Measurements from ENCODE around the gene MOB2.

Gene MOB2

DNA sequence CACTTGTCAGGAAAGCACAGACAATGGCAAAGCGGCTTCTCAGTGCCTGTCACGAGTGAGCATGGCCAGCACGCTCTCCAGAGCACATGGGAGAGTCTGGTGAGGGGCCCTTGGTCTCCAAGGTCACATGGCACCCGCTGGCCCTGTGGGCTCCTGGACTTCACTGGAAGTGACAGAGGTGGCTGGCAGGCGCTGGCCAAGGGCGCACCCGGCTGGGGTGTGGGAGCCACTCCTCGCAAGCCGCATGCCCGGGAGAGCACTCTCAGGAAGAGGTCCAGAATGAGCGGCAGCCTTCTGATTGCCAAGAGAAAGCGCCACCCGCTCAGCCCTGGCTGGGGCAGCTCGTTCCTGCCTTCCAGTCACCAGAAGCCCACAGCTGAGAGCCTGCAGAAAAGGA lies 17.1 kb upstream of the MOB2 start:
- no peak for DNase-seq (ENCODE audit: low spot score)

DNA sequence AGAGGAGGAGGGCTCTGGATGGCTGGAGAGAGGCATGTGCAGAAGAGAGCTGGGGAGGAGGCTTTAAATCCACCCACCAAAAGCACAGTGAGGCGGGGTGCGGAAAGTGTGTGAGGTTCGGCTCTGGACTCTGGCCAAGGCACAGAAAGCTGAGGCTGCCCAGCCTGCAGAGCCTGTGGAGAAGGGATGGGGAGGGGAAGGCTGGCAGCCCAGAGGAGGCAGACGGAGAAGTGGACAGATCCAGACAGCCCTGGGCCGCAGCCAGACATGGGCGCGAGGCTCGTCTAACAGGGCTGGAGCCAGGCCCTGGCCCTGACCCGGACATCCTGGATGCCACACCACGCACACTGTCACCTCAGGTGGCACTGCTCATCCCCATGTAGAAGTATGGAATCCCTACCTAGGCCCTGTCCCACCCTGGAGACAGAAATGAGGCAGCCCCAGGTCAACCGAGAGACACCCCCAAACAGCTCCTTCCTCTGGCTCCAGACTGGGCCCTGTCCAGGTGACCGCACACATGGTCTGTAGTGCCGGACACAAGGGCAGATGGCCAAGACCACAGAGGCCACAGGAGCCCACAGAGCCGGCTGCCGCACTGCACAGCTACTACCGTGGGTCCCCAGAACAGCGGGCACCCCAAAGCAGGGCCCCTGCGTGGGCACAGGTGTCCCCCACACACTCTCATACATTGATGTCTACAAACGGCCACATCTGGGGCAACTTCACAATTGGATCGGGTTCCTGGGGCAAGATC lies 16.6 kb upstream of the MOB2 start:
- no peak for DNase-seq (ENCODE audit: low spot score)

DNA sequence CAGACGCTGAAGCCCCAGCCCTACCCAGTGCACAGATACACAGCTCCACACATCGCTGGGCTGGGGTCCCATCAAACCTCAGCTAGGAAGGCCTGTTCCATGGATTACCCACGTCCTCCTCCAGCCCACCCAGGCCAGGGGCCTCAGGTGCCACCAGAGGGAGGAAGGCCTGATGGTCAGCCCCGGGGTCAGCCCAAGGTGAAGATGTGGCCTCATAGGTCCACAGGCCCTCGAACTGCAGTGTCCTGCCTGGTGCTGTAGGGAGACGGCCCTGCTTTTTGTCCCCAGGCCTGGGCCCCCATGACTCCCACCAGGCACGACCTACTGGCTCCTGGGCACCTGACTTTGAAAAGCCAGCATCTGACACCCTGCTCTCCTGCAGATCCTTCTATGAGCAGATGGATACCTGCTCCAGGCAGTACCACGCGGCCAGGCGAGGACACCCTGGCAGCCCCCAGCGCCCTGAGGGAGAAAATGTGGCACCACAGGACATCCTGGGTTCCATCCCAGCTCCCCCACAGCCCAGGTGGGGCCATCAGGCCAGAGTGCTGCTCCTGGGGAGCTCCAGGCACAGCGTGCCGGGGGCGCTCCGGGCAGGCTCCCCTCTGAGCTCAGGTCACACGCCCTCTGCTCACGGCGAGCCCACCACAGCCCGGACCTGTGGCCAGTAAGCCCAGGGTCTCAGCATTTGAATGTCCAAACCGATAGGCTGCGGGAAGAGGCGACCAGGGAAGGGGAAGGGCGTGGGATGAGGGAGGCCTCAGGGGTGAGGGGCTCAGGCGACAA lies 15.8 kb upstream of the MOB2 start:
- no peak for DNase-seq (ENCODE audit: low spot score)

DNA sequence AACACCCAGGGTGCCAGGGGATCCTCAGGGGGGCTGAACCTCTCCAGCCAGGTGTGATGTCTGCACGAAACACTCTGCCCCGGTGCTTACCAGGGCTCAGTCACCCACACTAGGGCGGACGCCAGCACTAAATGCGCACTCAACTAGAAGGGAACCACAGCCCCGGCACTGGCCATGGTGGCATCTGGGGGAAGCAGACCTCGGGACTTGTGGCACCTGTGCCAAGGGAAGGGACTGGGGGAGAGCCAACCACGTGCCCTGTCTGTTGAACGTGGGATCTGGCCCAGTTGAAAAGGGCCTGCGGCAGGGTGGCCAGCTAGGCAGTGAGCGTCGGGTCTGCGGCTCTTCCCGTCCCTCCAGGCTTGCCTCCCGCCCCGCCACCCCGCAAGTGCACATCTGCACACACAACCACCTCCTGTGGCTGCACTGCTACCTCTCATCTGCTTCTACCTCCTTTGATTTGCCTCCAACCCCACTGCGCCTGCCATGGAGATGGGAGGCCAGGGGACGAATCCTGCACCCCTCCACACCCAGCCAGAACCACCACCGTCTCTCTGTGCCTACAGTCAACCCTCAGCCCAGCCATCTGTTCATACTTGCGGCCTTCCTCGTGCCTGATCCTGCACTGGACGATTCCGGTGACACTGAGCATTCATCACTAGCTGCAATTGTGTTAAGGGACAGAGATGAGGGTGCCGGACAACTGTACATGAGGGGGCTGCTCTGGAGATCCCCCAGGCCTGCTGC lies 15.0 kb upstream of the MOB2 start:
- no peak for DNase-seq (ENCODE audit: low spot score)

DNA sequence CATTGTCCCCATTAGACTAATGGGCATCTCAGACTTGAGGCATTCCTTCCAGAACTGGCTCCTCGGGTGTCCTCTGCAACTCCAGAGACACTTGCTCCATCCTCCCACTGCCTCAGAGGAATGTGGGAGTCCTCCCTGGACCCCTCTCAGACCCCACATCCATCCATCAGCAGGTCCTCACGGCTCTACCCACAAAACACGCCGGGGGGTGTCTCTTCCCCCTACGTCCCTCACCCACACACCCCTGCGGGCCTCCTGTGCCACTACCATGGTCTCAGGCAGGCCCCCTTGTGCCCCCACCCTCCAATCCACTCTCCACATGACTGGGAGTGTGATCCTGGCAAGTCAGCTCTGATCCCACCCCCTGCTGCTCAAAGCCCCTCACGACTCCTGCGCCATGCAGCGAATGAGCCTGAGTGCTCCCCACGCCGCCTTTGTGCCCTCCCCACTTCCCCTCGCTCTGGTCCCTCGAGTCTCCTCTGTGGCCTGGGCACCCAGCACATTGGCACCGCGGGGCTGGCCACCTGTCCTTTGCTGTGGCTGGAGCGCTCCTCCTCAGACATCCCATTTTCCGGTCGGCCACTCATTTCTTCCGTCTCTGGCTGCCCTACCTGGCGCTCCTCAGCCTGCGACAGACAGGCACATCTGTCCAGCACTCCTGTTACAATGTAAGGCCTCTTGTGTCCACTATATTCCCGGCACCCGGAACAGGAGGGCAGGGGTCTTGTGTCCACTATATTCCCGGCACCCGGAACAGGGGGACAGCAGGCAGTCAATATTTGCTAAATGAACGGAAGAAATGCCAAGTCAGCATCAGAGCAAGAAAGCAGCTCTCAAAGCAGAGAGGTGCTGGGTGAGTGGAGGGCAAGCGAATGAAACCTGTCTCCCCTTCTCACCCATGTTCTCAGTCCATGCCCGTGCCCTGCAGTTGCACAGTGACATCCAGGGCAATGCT lies 14.2 kb upstream of the MOB2 start:
- no peak for DNase-seq (ENCODE audit: low spot score)

DNA sequence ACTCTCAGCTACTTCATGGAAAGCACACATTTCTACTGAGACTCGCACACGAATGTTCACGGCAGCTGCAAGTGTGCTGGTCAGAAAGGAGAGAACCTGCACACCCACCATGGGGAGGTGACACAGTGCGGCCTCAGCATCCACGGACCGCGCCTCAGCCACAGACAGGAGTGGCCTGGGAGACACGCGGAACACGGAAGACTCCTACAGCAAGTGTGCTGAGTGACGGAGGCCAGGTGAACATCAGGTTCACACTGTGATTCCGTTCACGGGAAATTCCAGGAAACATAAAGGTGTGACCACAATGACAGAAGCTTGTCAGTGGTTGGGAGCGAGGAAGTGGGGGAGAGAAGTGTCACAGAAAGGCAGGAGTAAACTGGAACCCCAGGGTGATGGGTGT lies 13.3 kb upstream of the MOB2 start:
- no peak for DNase-seq (ENCODE audit: low spot score)

DNA sequence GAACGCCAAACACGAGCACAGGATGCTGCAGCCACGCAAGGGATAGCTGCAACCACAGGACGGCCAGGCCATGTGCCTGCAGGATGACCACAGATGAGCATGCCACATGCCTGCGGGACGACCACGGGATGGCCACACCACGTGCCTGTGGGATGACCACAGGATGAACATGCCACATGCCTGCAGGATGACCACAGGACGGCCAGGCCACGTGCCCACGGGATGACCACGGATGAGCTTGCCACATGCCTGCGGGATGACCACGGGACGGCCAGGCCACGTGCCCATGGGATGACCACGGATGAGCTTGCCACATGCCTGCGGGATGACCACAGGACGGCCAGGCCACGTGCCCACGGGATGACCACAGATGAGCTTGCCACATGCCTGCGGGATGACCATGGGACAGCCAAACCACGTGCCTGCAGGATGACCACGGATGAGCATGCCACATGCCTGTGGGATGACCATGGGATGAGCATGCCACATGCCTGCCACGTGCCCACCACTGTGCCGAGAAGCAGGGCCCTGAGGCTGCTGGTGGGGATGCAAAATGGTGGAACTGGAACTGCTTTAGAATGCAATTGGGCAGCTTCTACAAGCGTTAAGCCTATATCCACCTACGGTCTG lies 12.8 kb upstream of the MOB2 start:
- no peak for DNase-seq (ENCODE audit: low spot score)

DNA sequence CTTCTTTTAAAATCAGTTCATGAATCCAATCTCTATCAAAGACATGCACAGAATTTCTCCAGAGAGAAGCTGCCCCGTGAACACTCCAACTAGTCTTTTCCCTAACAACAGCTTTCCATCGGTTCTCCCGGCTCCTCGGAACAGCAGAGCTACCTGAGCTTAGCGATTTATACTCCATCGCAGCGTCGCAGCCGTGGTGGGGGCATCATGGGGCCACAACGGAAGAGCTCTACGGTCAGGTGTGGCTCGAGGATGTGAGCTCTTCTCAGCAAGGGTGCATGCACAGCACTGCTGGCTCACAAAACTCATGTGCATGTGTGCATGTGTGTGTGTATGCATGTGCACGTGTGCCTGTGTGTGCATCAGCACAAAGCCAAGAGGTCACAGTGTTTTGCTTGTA lies 11.7 kb upstream of the MOB2 start:
- DNase-seq (ENCODE audit: low spot score) = no peak

DNA sequence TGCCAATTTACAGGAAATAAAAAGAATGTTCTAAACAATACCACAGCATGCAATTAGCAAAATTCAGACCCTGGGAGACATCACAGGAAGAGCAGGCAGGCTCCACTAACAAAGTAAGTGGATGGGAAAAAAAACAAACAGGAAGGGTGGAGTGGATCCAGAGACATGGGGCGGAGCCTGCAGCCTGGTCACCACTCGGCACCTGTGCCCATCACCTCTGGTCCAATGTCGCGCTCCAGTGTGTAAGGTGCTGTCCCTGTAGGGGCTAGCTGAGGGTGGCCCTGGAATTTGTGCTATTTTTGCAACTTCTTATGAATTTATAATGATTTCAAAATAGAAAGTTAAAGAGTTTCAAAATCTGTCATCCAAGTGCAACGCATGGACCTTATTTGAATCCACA lies 11.0 kb upstream of the MOB2 start:
- no peak for DNase-seq (ENCODE audit: low spot score)

DNA sequence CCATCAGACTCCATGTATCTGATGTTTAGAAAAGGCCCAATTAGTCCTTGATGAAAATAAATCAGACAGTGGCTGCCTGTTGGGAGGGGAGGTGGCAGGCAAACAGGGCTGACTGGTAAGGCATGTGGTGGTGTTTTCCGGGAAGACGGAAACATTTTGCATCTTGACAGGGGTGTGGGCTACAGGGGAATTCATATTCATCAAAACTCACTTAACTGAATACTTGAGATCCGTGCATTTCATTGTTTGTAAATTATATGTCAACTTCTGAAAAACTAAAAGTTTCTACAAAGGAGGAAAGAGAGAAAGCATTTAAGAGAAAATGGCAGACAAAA lies 10.1 kb upstream of the MOB2 start:
- DNase-seq (ENCODE audit: low spot score) = no peak

DNA sequence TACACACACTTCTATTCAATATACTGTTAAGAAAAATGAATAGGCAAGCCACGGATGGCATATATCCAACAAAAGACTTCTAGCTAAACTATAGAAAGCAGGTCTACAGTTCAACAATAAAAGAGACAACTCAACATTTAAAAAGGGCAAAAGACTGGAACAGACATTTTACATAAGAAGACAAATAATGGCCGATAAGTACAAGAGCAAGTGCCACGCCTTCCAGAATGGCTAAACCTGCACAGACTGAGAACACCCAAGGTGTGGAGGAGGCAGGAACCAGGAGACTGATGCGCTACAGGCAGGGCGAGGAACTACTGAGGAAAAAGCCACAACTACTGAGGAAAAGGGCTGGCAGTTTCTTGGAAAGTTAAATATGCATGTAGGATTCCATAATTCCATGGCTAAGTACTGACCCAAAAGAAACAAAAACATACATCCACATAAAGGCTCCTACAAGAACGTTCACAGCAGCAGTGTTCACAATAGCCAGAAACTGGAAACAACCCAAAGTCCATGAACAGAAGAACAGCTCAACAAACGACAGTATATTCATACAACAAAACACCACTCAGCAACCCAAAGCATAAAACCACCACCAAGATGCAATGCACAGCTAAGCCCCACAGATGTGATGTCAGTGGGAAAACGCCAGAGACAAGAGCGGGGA lies 9.6 kb upstream of the MOB2 start:
- DNase-seq (ENCODE audit: low spot score) = no peak

DNA sequence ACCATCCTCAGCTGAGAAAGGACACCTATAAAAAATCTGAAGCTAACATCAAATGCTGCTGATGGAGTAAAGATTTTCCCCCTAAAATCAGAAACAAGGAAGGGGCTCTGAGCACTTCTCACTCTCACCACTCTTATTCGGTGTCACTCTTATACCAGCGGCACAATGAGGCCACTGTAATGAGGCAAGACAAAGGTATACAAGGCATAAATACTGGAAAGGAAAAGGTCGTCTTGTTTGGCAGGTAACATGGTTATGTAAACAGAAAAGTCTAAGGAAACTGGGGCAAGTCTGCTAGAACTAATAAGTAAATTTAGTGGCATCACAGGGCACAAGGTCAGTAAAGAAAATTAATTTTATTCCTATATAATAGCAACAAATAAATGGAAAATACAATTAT lies 8.1 kb upstream of the MOB2 start:
- no peak for DNase-seq (ENCODE audit: low spot score)

DNA sequence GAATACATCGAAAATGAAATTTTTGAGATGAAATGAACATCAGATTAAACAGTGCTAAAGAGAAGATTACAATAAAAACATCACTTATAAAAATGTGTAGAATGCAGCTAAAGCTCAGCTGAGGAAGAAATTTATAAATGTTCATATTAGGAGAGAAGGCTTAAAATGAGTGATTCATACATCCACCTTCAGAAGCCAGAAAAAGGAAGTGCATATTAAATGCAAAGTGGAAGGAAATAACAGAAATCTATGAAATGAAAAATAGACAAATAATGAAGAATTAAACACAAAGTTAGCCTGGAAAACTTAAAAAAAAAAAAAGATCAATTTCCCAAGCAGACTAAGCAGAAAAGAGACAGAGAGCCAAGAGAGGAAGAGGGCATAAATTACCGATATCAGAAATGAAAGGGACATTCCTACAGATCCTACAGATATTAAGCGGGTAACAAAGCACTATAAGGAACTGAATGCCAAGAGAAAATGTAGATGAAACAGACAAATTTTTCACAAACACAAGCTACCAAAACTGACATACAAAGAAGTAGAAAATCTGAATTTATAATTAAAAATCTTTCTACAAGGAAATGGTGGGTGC lies 7.2 kb upstream of the MOB2 start:
- DNase-seq (ENCODE audit: low spot score) = no peak

DNA sequence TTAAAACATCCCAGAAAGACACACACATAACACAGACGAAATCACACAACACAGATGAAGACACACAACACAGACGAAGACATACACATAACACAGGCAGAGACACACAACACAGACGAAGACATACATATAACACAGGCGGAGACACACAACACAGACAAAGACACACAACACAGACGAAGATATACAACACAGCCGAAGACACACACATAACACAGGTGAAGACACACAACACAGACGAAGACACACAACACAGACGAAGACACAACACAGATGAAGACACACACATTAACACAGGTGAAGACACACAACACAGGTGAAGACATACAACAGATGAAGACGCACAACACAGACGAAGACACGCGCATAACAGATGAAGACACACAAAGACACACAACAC lies 4.8 kb upstream of the MOB2 start:
- DNase-seq (ENCODE audit: low spot score) = no peak

DNA sequence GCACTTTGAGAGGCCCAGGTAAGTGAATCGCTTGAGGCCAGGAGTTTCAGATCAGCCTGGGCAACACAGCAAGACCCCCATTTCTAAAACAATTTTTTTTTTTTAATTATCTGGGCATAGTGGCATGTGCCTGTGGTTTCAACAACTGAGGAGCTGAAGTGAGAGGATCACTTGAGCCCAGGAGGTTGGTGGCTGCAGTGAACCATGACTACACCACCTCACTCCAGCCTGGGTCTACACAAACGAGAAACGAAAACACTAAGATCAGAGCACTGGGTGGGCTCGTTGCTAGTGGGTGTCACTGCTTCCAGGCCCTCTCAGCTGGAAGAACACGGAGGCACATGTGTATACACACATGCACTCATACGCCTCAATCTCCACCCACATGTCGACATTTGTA lies 4.1 kb upstream of the MOB2 start:
- no peak for DNase-seq (ENCODE audit: low spot score)

DNA sequence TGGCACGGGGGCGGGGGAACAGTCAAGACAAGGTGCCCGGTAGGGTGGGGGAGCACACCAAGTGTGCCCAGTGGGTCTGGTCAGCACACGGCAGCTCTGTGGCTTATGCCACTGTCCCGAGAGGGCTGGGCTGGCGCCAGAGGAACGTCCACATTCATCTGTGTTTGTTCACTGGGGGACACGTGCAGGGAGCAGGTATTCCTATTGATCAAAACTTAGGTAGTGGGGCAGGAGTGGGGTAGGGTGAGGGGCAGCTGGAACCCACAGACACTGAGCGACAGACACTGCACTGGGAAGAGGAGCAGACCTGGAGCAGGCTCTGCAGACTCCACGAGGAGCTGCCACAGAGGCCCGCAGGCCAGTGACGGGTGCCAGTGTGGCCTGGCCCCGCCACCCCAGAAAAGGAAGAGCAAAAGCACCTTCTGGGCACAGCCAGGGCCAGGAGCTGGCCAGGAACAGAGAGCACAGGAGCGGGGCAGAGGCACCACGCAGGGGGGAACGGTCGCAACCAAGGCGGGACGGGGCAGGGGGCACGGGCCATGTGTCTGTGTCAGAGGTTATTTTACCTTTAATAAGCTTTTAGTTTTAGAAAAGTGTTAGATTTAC lies 2.1 kb upstream of the MOB2 start:
- no peak for DNase-seq (ENCODE audit: low spot score)

DNA sequence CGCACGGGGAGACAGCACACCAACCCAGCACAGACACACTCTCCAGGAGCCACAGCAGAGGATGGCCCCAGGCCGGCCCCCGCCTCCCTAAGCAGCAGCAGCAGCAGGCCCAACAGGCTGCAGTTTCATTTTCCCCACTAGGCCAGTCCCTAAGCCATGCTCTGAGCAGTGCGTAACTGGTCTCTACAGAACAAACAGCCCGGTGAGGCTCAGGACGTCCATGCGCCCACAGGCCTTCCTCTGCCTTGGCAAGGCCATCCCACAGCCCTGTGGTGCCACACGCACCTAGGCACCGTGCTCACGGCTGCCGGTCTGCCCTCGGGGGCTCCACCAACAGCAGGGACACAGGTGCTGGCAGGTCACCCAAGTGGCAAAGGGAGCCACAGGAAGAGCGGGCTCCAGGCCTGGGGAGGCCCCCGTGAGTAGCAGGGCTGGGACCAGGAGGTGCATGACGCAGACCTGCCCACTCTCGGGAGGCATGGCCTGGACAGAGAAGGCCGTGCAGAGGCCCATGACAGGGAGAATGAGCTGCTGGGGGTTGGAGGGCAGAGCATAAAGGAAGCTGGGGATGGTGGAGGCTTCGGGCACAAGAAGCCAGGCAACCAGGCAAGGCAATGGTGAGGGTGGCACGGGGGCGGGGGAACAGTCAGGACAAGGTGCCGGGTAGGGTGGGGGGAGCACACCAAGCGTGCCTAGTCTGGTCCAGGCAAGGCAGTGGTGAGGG lies 1.4 kb upstream of the MOB2 start:
- no peak for DNase-seq (ENCODE audit: low spot score)

DNA sequence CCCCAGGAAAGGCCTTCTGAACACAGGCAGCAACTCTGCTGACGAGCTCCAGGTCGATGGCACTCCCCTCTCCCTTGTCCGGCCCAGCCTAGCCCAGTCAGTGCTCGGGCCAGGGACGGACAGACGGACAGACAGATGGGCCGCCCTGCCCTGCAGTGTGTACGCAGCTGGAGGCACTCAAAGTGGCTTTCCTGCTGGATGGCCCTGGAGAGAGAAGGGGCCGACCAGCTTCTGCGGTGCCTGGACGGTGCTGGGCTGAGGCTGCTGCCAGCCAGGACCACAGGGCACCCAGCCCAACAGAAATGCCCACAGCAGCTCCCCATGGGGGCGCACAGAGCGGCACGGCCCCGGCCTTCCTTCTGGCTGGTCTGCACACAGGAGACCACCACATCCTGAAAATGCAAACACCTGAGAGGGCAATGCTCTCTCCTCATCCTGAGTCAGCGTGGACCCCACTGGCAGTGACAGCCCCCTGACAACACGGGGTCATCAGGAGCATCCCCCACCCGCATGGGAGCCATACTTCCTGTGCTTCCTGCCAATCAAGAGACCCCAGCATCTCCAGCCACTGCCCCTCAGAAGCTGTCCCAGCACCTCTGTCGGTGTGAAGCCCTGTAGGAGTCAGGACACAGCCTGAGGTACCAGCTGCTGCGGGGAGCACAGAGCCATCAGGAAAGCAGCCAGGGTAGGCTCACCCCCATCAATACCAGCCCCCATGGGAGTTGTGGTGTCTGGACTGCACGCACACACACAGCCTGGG lies 692 bp upstream of the MOB2 start:
- no peak for DNase-seq (ENCODE audit: low spot score)

DNA sequence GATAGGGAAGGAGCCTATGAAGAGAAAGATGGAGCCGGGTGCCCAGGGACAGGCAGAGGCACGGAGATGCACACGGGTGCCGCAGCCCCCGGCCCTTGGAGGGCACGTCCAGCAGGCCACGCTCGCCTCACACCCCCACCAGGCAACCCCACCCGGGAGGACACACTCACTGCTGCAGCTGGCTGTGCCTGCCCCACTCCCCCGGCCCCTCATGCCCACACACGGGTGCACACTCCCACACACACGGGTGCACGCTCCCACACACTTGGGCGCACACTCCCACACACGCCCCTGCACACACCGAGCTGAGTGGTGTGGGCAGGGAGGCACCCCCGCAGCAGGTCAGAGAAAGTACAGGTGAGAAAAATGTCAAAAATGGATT lies 1.1 kb downstream of the MOB2 start:
- DNase-seq (ENCODE audit: low spot score) = no peak
